SJCRH30 (cell line): ENCODE results near the gene DENND1A. TPM values are rescaled to one million over a fixed set of nuclear protein-coding genes. Genes with fewer than 3 reads are reported as not detected.
A peak's percentile ranks its signal among the peaks of the same experiment; 100 is the strongest.

Experiments used
- DNase-seq, 2 experiments: peaks; one replicate each; pipeline ENCODE4 v3.0.0-alpha.2; 2015 to 2020
- H3K27ac ChIP-seq: fragments of 250-450 bp; sonication (Bioruptor Pico); 2 replicates; pipeline ENCODE4 v1.5.1; 2020; ENCODE audit warnings: mild to moderate bottlenecking, moderate library complexity
- H3K27me3 ChIP-seq: fragments of 250-450 bp; sonication (Bioruptor Pico); 2 replicates; pipeline ENCODE4 v1.5.1; 2020; ENCODE audit warnings: mild to moderate bottlenecking, moderate library complexity
- H3K36me3 ChIP-seq: fragments of 250-450 bp; sonication (Bioruptor Pico); 2 replicates; pipeline ENCODE4 v1.5.1; 2020; ENCODE audit warnings: mild to moderate bottlenecking, moderate library complexity
- H3K4me1 ChIP-seq: fragments of 250-450 bp; sonication (Bioruptor Pico); 2 replicates; pipeline ENCODE4 v1.5.1; 2020; ENCODE audit warnings: mild to moderate bottlenecking, moderate library complexity
- H3K4me3 ChIP-seq: fragments of 250-450 bp; sonication (Bioruptor Pico); 2 replicates; pipeline ENCODE4 v1.5.1; 2020; ENCODE audit warnings: mild to moderate bottlenecking, moderate library complexity
- H3K9me3 ChIP-seq: fragments of 250-450 bp; sonication (Bioruptor Pico); replicated peaks from 2 replicates; pipeline ENCODE4 v1.5.1; 2020; ENCODE audit warnings: mild to moderate bottlenecking, moderate library complexity
- total RNA-seq: library from RNA; depleted of rRNA; stranded (reverse); fragments of >200 nt; shearing (Covaris generic); gene quantifications from 2 replicates; pipeline ENCODE4 v1.2.3, GENCODE V29; 2014

The DENND1A gene
- total RNA-seq, 1 experiment from 2014 or later = 41.3 TPM

- no peaks in the 10 kb centered on the region for H3K27me3 ChIP-seq
Measured at GRCh38 chr9:123370108-123370507, 559.8 kb downstream of the DENND1A start.

GRCh38 chr9:123369296-123369695 lies 560.6 kb downstream of the DENND1A start:
- no peak for DNase-seq
- no peaks in the 10 kb centered on the region for H3K9me3 ChIP-seq
- no peak overlapping the region for H3K27ac ChIP-seq
- no peaks in the 10 kb centered on the region for H3K36me3 ChIP-seq
- no peak overlapping the region for H3K4me3 ChIP-seq
- H3K27me3 ChIP-seq = no peaks in the 10 kb centered on the region; the same call in 1 of the 2 replicates
- no peaks in the 10 kb centered on the region; the same call in 1 of the 2 replicates for H3K4me1 ChIP-seq

More at GRCh38 chr9:123370108-123370507, 559.8 kb downstream of the DENND1A start:
- no peak for DNase-seq
- H3K4me1 ChIP-seq = peaks cover 4% of the 10 kb centered on the region; the same call in 1 of the 2 replicates
- no peaks in the 10 kb centered on the region for H3K9me3 ChIP-seq
- H3K4me3 ChIP-seq = no peak overlapping the region
- no peak overlapping the region for H3K27ac ChIP-seq
- H3K36me3 ChIP-seq = no peaks in the 10 kb centered on the region

GRCh38 chr9:123368536-123369153 lies 561.3 kb downstream of the DENND1A start:
- no peaks in the 10 kb centered on the region for H3K4me1 ChIP-seq
- no peak for DNase-seq
- H3K27ac ChIP-seq = no peak overlapping the region
- H3K36me3 ChIP-seq = no peaks in the 10 kb centered on the region
- peaks cover 5% of the 10 kb centered on the region; the same call in 1 of the 2 replicates for H3K27me3 ChIP-seq
- no peak overlapping the region for H3K4me3 ChIP-seq
- no peaks in the 10 kb centered on the region for H3K9me3 ChIP-seq

- DNase-seq = no peak
- H3K27ac ChIP-seq = no peak overlapping the region
- no peaks in the 10 kb centered on the region for H3K4me1 ChIP-seq
- H3K36me3 ChIP-seq = no peaks in the 10 kb centered on the region
- H3K27me3 ChIP-seq = peaks cover 5% of the 10 kb centered on the region; the same call in 1 of the 2 replicates
- no peak overlapping the region for H3K4me3 ChIP-seq
- H3K9me3 ChIP-seq = no peaks in the 10 kb centered on the region
Measured at GRCh38 chr9:123368023-123368422, 561.9 kb downstream of the DENND1A start.

- H3K4me1 ChIP-seq = no peaks in the 10 kb centered on the region
- H3K4me3 ChIP-seq = no peak overlapping the region
- H3K36me3 ChIP-seq = no peaks in the 10 kb centered on the region
- no peak overlapping the region for H3K27ac ChIP-seq
- H3K27me3 ChIP-seq = peaks cover 5% of the 10 kb centered on the region; the same call in 1 of the 2 replicates
- DNase-seq = no peak
- no peaks in the 10 kb centered on the region for H3K9me3 ChIP-seq
Measured at GRCh38 chr9:123365881-123366528, 563.9 kb downstream of the DENND1A start.

- H3K27ac ChIP-seq = no peak overlapping the region
- H3K9me3 ChIP-seq = no peaks in the 10 kb centered on the region
- H3K36me3 ChIP-seq = no peaks in the 10 kb centered on the region
- H3K4me3 ChIP-seq = no peak overlapping the region
- no peak for DNase-seq
- peaks cover 4% of the 10 kb centered on the region for H3K4me1 ChIP-seq
- H3K27me3 ChIP-seq = peaks cover 5% of the 10 kb centered on the region; the same call in 1 of the 2 replicates
Measured at GRCh38 chr9:123365287-123365880, 564.5 kb downstream of the DENND1A start.

- DNase-seq = peak; percentile 40 to 44
Measured at GRCh38 chr9:123364241-123364824, 565.6 kb downstream of the DENND1A start.

GRCh38 chr9:123362856-123363255 lies 567.1 kb downstream of the DENND1A start:
- H3K4me3 ChIP-seq = no peak overlapping the region
- H3K4me1 ChIP-seq = peaks cover 14% of the 10 kb centered on the region
- no peak overlapping the region for H3K27ac ChIP-seq
- no peaks in the 10 kb centered on the region for H3K9me3 ChIP-seq
- no peak for DNase-seq
- no peaks in the 10 kb centered on the region for H3K36me3 ChIP-seq
- H3K27me3 ChIP-seq = peaks cover 5% of the 10 kb centered on the region; the same call in 1 of the 2 replicates

More at GRCh38 chr9:123364241-123364824, 565.6 kb downstream of the DENND1A start:
- H3K27me3 ChIP-seq = peaks cover 5% of the 10 kb centered on the region; the same call in 1 of the 2 replicates
- no peak overlapping the region for H3K4me3 ChIP-seq
- peaks cover 14% of the 10 kb centered on the region for H3K4me1 ChIP-seq
- no peaks in the 10 kb centered on the region for H3K9me3 ChIP-seq
- H3K27ac ChIP-seq = no peak overlapping the region
- H3K36me3 ChIP-seq = no peaks in the 10 kb centered on the region

GRCh38 chr9:123361731-123362510 lies 568.0 kb downstream of the DENND1A start:
- H3K27ac ChIP-seq = no peak overlapping the region
- peaks cover 5% of the 10 kb centered on the region; the same call in 1 of the 2 replicates for H3K27me3 ChIP-seq
- no peaks in the 10 kb centered on the region for H3K36me3 ChIP-seq
- no peaks in the 10 kb centered on the region for H3K9me3 ChIP-seq
- H3K4me3 ChIP-seq = no peak overlapping the region
- H3K4me1 ChIP-seq = peaks cover 14% of the 10 kb centered on the region
- no peak for DNase-seq

GRCh38 chr9:123361086-123361730 lies 568.7 kb downstream of the DENND1A start:
- Histone ChIP-seq H3K9me3 (no peaks in the 10 kb centered on the region), H3K36me3 (no peaks in the 10 kb centered on the region), H3K27ac (no peak overlapping the region), H3K4me1 (peaks cover 14% of the 10 kb centered on the region), H3K4me3 (no peak overlapping the region), H3K27me3 (peaks cover 5% of the 10 kb centered on the region; the same call in 1 of the 2 replicates)
- no peak for DNase-seq

GRCh38 chr9:123360161-123361085 lies 569.5 kb downstream of the DENND1A start:
- Histone ChIP-seq H3K27ac (no peak overlapping the region), H3K36me3 (no peaks in the 10 kb centered on the region), H3K4me1 (peaks cover 14% of the 10 kb centered on the region), H3K9me3 (no peaks in the 10 kb centered on the region), H3K27me3 (peaks cover 5% of the 10 kb centered on the region; the same call in 1 of the 2 replicates), H3K4me3 (no peak overlapping the region)
- DNase-seq = peak; percentile 90 to 94

GRCh38 chr9:123359546-123359945 lies 570.4 kb downstream of the DENND1A start:
- H3K4me1 ChIP-seq = peaks cover 14% of the 10 kb centered on the region

GRCh38 chr9:123359106-123359505 lies 570.8 kb downstream of the DENND1A start:
- no peaks in the 10 kb centered on the region for H3K9me3 ChIP-seq
- H3K27ac ChIP-seq = no peak overlapping the region
- H3K4me3 ChIP-seq = no peak overlapping the region
- peaks cover 14% of the 10 kb centered on the region for H3K4me1 ChIP-seq
- H3K27me3 ChIP-seq = peaks cover 14% of the 10 kb centered on the region
- DNase-seq = no peak
- H3K36me3 ChIP-seq = no peaks in the 10 kb centered on the region

More at GRCh38 chr9:123359546-123359945, 570.4 kb downstream of the DENND1A start:
- H3K4me3 ChIP-seq = no peak overlapping the region
- H3K27me3 ChIP-seq = peaks cover 12% of the 10 kb centered on the region
- no peaks in the 10 kb centered on the region for H3K9me3 ChIP-seq
- H3K36me3 ChIP-seq = no peaks in the 10 kb centered on the region
- DNase-seq = peak in 1 of 2 experiments; percentile 33
- no peak overlapping the region for H3K27ac ChIP-seq
